HCT116 (cell line): Measurements from ENCODE around the gene NXN. TPM values are rescaled to one million over a fixed set of nuclear protein-coding genes. Genes with fewer than 3 reads are reported as not detected.

Source experiments
- ATAC-seq: fragments of 200-7000 bp; cut with Tn5 transposase; 2 replicates; pipeline ENCODE4 v1.9.1; 2020; ENCODE audit warnings: mild to moderate bottlenecking, moderate library complexity
- BruUV-seq: library from RNA; stranded (reverse); fragments of 400-500 nt; replicated peaks from 2 replicates; lab custom pipeline; 2021; lab: Mats Ljungman, UMichigan
- CTCF ChIA-PET: fragments of 300-600 bp; sonication (Branson Sonifier 250); formaldehyde crosslinking; loops from one replicate; lab custom pipeline; 2021; ENCODE audit warnings: antibody characterized with exemption; lab: Charles Lee
- POLR2A ChIA-PET: fragments of 300-600, 350-600 bp; sonication (Branson Sonifier 250); formaldehyde crosslinking; loops from one replicate; lab custom pipeline; 2021; ENCODE audit warnings: antibody characterized with exemption; lab: Charles Lee
- RAD21 ChIA-PET, 2 experiments: fragments of 300-600 bp; sonication (Branson Sonifier 250); formaldehyde crosslinking; loops; one replicate each; lab custom pipeline; 2023; ENCODE audit warnings: low total read pairs in 2 of 2; ENCODE audit not compliant: uncharacterized antibody in 2 of 2, unreplicated experiment in 2 of 2, low non-redundant PET in 1 of 2; lab: Charles Lee
- DNase-seq: peaks from one replicate; pipeline ENCODE4 v3.0.0-alpha.2; 2010; ENCODE audit warnings: low read depth, low spot score
- H2AFZ ChIP-seq: fragments of 200-600 bp; shearing (Covaris generic), sonication (generic); 2 replicates; pipeline ENCODE4 v1.6.1; 2017; ENCODE audit warnings: low read depth, mixed run types, mixed read lengths, antibody characterized with exemption, low read length; ENCODE audit not compliant: poor library complexity, severe bottlenecking
- H3K27ac ChIP-seq: 2 replicates; pipeline ENCODE4 v1.5.1; 2012; ENCODE audit warnings: low read depth, low read length
- H3K27me3 ChIP-seq: fragments of 200-600 bp; sonication (generic); 2 replicates; pipeline ENCODE4 v1.6.1; 2016; ENCODE audit warnings: mixed run types, low read length, mixed read lengths; ENCODE audit not compliant: insufficient read depth
- H3K36me3 ChIP-seq, 2 experiments: fragments of 200-500 bp in 1 of 2; fragments of 200-600 bp in 1 of 2; sonication (Bioruptor generic) in 1 of 2; sonication (generic) in 1 of 2; 2 replicates each; pipeline versions ENCODE4 v1.5.1 to v1.6.1; 2014 to 2016; ENCODE audit warnings: low read length in 2 of 2, inconsistent platforms in 1 of 2, mixed read lengths in 1 of 2, mixed run types in 1 of 2; ENCODE audit not compliant: insufficient read depth in 2 of 2, control insufficient read depth in 1 of 2
- H3K4me1 ChIP-seq, 2 experiments: fragments of 200-600 bp in 1 of 2; sonication (generic) in 1 of 2; 2 replicates each; pipeline versions ENCODE4 v1.5.1 to v1.6.1; 2012 to 2017; ENCODE audit warnings: low read length in 2 of 2, inconsistent platforms in 1 of 2, mild to moderate bottlenecking in 1 of 2, mixed read lengths in 1 of 2, mixed run types in 1 of 2, moderate library complexity in 1 of 2; ENCODE audit not compliant: insufficient read depth in 2 of 2, control insufficient read depth in 1 of 2
- H3K4me2 ChIP-seq: fragments of 200-600 bp; sonication (generic); 2 replicates; pipeline ENCODE4 v1.6.1; 2017; ENCODE audit warnings: mixed run types, low read length, mixed read lengths
- H3K4me3 ChIP-seq, 2 experiments: fragments of 200-600 bp in 1 of 2; sonication (generic) in 1 of 2; replicated peaks in 1 of 2; 2 replicates each; pipeline ENCODE4 v1.5.1; 2011 to 2016; ENCODE audit warnings: low read length in 2 of 2, control low read depth in 1 of 2, low read depth in 1 of 2, mild to moderate bottlenecking in 1 of 2, mixed read lengths in 1 of 2, mixed run types in 1 of 2
- H3K79me2 ChIP-seq: fragments of 200-600 bp; sonication (generic); 2 replicates; pipeline ENCODE4 v1.6.1; 2017; ENCODE audit warnings: mild to moderate bottlenecking, mixed run types, low read length, moderate library complexity, mixed read lengths; ENCODE audit not compliant: insufficient read depth
- H3K9ac ChIP-seq: fragments of 200-600 bp; sonication (generic); 2 replicates; pipeline ENCODE4 v1.6.1; 2016; ENCODE audit warnings: low read length, mixed read lengths
- H3K9me2 ChIP-seq: fragments of 200-600 bp; sonication (generic), shearing (Covaris generic); 2 replicates; pipeline ENCODE4 v1.6.1; 2017; ENCODE audit warnings: mixed run types, mild to moderate bottlenecking, moderate library complexity; ENCODE audit not compliant: insufficient read depth
- H3K9me3 ChIP-seq, 2 experiments: fragments of 200-500 bp in 1 of 2; fragments of 200-600 bp in 1 of 2; sonication (Bioruptor generic) in 1 of 2; sonication (generic) in 1 of 2; 2 replicates each; pipeline ENCODE4 v1.6.1; 2014 to 2017; ENCODE audit warnings: low read length in 2 of 2, mixed read lengths in 2 of 2, inconsistent platforms in 1 of 2, low read depth in 1 of 2, mild to moderate bottlenecking in 1 of 2, mixed run types in 1 of 2, moderate library complexity in 1 of 2; ENCODE audit not compliant: control insufficient read depth in 1 of 2, insufficient read depth in 1 of 2
- H4K20me1 ChIP-seq: fragments of 200-600 bp; sonication (generic), shearing (Covaris generic); 2 replicates; pipeline ENCODE4 v1.6.1; 2017; ENCODE audit warnings: mixed run types, mild to moderate bottlenecking, moderate library complexity; ENCODE audit not compliant: insufficient read depth
- CBX3 ChIP-seq: IDR thresholded peaks from 2 replicates; pipeline ENCODE4 v1.6.1; 2012; ENCODE audit warnings: low read depth
- EZH2phosphoT487 ChIP-seq: fragments of 200-600 bp; IDR thresholded peaks from 2 replicates; pipeline ENCODE4 v1.6.1; 2018; ENCODE audit warnings: antibody characterized with exemption, borderline replicate concordance
- POLR2AphosphoS5 ChIP-seq: IDR thresholded peaks from 2 replicates; pipeline ENCODE4 v1.6.1; 2011; ENCODE audit warnings: mild to moderate bottlenecking, low read depth, low read length, moderate library complexity
- SP1 ChIP-seq: IDR thresholded peaks from 2 replicates; pipeline ENCODE4 v1.6.1; 2012; ENCODE audit warnings: low read depth
- TCF7L2 ChIP-seq: IDR thresholded peaks from 2 replicates; pipeline ENCODE4 v1.7.0; 2011; ENCODE audit warnings: borderline replicate concordance, inconsistent platforms; ENCODE audit not compliant: insufficient read depth, insufficient read length; ENCODE audit errors: extremely low read depth
- ZNF274 ChIP-seq: fragments of 200-500 bp; sonication (Bioruptor generic); IDR thresholded peaks from 2 replicates; pipeline ENCODE4 v1.6.1; 2014; ENCODE audit warnings: mild to moderate bottlenecking, low read depth, low read length, inconsistent platforms
- intact Hi-C: fragments of 100-400 bp; cut with micrococcal nuclease; formaldehyde crosslinking; loops from 2 replicates; pipeline ENCODE4 v1.10.0; 2022
- total RNA-seq: library from RNA; stranded (reverse); gene quantifications from one replicate; pipeline ENCODE4 v1.2.1, GENCODE V29; 2021; ENCODE audit not compliant: unreplicated experiment
- TF ChIP-seq, protein P1 (sequence below): IDR thresholded peaks from 2 replicates; pipeline ENCODE4 v1.6.1; 2012; ENCODE audit warnings: low read depth

Gene NXN
- total RNA-seq, 1 experiment from 2014 or later = 83.7 TPM

- TF ChIP-seq CBX3 (no peak), POLR2AphosphoS5 (no peak)
These were observed 91.9 kb downstream of the NXN start (continued) for GRCh38 chr17:887551-888209.

DNA sequence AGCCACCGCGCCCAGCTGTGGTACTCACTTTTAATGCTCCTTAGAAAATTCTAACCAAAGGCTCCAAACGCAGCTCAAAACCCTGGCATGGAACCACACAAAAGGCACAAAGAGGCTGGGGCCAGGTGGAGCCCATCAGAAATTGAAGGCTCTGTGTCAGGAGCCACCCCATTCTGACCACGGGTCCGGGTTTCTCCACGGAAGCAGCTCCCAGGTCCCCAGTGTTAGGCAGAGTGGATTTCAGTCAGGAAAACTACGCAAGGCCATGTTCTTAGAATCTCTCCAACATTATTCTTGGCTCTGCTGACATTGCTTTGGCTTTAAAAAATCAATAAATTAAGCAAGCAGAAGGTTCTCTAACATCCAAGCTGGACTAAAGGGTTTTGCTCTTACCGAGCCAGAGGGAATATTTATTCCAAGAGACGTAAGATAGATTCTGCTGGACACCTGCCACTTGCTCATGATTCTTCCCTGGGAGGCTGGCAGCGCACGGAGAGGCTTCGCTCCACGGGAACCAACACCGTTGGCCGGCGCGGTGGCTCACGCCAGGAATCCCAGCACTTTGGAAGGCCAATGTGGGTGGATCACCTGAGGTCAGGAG is 93.5 kb downstream of the NXN start:
- DNase-seq = no peak
- TF ChIP-seq, protein P1, sequence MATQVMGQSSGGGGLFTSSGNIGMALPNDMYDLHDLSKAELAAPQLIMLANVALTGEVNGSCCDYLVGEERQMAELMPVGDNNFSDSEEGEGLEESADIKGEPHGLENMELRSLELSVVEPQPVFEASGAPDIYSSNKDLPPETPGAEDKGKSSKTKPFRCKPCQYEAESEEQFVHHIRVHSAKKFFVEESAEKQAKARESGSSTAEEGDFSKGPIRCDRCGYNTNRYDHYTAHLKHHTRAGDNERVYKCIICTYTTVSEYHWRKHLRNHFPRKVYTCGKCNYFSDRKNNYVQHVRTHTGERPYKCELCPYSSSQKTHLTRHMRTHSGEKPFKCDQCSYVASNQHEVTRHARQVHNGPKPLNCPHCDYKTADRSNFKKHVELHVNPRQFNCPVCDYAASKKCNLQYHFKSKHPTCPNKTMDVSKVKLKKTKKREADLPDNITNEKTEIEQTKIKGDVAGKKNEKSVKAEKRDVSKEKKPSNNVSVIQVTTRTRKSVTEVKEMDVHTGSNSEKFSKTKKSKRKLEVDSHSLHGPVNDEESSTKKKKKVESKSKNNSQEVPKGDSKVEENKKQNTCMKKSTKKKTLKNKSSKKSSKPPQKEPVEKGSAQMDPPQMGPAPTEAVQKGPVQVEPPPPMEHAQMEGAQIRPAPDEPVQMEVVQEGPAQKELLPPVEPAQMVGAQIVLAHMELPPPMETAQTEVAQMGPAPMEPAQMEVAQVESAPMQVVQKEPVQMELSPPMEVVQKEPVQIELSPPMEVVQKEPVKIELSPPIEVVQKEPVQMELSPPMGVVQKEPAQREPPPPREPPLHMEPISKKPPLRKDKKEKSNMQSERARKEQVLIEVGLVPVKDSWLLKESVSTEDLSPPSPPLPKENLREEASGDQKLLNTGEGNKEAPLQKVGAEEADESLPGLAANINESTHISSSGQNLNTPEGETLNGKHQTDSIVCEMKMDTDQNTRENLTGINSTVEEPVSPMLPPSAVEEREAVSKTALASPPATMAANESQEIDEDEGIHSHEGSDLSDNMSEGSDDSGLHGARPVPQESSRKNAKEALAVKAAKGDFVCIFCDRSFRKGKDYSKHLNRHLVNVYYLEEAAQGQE = no peak
- TF ChIP-seq SP1 (no peak), TCF7L2 (no peak), EZH2phosphoT487 (no peak), ZNF274 (no peak)
- no TSS peak for BruUV-seq
- Histone ChIP-seq H3K4me1 (peaks cover 23 to 42% of the 10 kb centered on the region in 2 experiments), H3K9me2 (no peaks in the 10 kb centered on the region), H3K27ac (no peak overlapping the region), H3K79me2 (peaks cover 71% of the 10 kb centered on the region), H2AFZ (no peak overlapping the region), H3K9me3 (no peaks in the 10 kb centered on the region), H3K4me3 (no peak overlapping the region), H3K9ac (no peak overlapping the region), H3K27me3 (no peaks in the 10 kb centered on the region), H4K20me1 (no peaks in the 10 kb centered on the region), H3K36me3 (no peaks in the 10 kb centered on the region), H3K4me2 (no peak overlapping the region)
- intact Hi-C loops = no loop called here
- ChIA-PET RAD21 (no interaction called here), CTCF (no interaction called here), POLR2A (no interaction called here)
- ATAC-seq = no peak
